Esophagus muscularis mucosa (tissue), 4 donors: ENCODE data around the gene TRPV4.
"Not testable (repeated sequence)": the region's sequence is repeated elsewhere in the genome, so short reads cannot be mapped to it uniquely, and the experiment has no call there.

Experiments used
- EP300 ChIP-seq: sonication (generic); formaldehyde crosslinking; IDR thresholded peaks from one replicate; pipeline ENCODE4 v1.6.1; 2017; ENCODE audit warnings: antibody characterized with exemption
- POLR2A ChIP-seq: fragments of 450-650 bp; IDR thresholded peaks from one replicate; pipeline ENCODE4 v1.6.1; 2017; ENCODE audit warnings: antibody characterized with exemption, moderate library complexity, mild to moderate bottlenecking, low read depth
- POLR2AphosphoS5 ChIP-seq, 2 donors: sonication (generic); formaldehyde crosslinking; IDR thresholded peaks; one replicate each; pipeline ENCODE4 v1.6.1; 2017; ENCODE audit warnings: antibody characterized with exemption in 2 of 2
- TF ChIP-seq, protein P1 (sequence below), 3 experiments: fragments of 200-600 bp in 2 of 3; fragments of 450-650 bp in 1 of 3; sonication (generic) in 2 of 3; IDR thresholded peaks; one replicate each; pipeline ENCODE4 v1.5.1; 2017 to 2019; ENCODE audit warnings: antibody characterized with exemption in 3 of 3, mild to moderate bottlenecking in 2 of 3, moderate library complexity in 1 of 3

DNA sequence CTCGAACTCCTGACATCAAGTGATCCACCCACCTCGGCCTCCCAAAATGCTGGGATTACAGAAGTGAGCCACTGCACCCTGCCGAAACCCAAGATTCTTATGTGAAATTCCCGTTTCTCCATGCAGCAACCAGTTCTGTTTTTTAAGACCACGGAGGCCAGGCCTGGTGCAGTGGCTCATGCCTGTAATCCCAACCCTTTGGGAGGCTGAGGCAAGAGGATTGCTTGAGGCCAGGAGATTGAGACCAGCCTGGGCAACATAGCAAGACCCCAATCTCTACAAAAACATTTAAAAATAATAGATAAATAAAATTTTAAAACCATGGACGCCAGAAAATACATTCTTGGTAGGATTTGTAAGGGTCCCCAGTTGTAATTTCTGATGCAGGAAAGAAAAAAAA lies 17.3 kb upstream of the TRPV4 start:
- TF ChIP-seq EP300; POLR2AphosphoS5 (IDR thresholded peaks at IDR 0.05); POLR2A: not testable (repeated sequence)
- TF ChIP-seq, protein P1, sequence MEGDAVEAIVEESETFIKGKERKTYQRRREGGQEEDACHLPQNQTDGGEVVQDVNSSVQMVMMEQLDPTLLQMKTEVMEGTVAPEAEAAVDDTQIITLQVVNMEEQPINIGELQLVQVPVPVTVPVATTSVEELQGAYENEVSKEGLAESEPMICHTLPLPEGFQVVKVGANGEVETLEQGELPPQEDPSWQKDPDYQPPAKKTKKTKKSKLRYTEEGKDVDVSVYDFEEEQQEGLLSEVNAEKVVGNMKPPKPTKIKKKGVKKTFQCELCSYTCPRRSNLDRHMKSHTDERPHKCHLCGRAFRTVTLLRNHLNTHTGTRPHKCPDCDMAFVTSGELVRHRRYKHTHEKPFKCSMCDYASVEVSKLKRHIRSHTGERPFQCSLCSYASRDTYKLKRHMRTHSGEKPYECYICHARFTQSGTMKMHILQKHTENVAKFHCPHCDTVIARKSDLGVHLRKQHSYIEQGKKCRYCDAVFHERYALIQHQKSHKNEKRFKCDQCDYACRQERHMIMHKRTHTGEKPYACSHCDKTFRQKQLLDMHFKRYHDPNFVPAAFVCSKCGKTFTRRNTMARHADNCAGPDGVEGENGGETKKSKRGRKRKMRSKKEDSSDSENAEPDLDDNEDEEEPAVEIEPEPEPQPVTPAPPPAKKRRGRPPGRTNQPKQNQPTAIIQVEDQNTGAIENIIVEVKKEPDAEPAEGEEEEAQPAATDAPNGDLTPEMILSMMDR (IDR thresholded peaks at IDR 0.05) = not testable (repeated sequence)
